GM12878 (cell line): ENCODE measurements around the gene CD34. TPM values are rescaled to one million over a fixed set of nuclear protein-coding genes. Genes with fewer than 3 reads are reported as not detected.

Source experiments
- ATF2 ChIP-seq: IDR thresholded peaks from 2 replicates; pipeline ENCODE4 v1.6.1; 2012; ENCODE audit warnings: low read length, inconsistent platforms
- CBFB ChIP-seq: IDR thresholded peaks from 2 replicates; pipeline ENCODE4 v1.6.1; 2016; ENCODE audit warnings: antibody characterized with exemption, low read depth
- IRF4 ChIP-seq: IDR thresholded peaks from 2 replicates; pipeline ENCODE4 v1.6.1; 2011; ENCODE audit warnings: low read depth, low read length
- KAT2A ChIP-seq: conservative IDR thresholded peaks from 2 replicates; pipeline ENCODE4 v1.6.1; 2011; ENCODE audit warnings: low read depth, low read length; ENCODE audit not compliant: control insufficient read depth
- MLLT1 ChIP-seq: fragments of 450-650 bp; IDR thresholded peaks from 2 replicates; pipeline ENCODE4 v1.6.1; 2016; ENCODE audit warnings: mild to moderate bottlenecking
- MYB ChIP-seq: fragments of 150-350 bp; IDR thresholded peaks from 2 replicates; pipeline ENCODE4 v1.6.1; 2014; ENCODE audit warnings: mild to moderate bottlenecking, low read depth, low read length, borderline replicate concordance
- MYC ChIP-seq: IDR thresholded peaks from 2 replicates; pipeline ENCODE4 v1.6.1; 2011; ENCODE audit warnings: mild to moderate bottlenecking, low read length, moderate library complexity, inconsistent platforms; ENCODE audit not compliant: insufficient read depth, insufficient replicate concordance, insufficient read length, severe bottlenecking
- NFYB ChIP-seq: IDR thresholded peaks from 2 replicates; pipeline ENCODE4 v1.6.1; 2011; ENCODE audit warnings: low read depth, mild to moderate bottlenecking, low read length, improper control_type of control experiment, moderate library complexity; ENCODE audit not compliant: insufficient read depth
- POLR2A ChIP-seq: IDR thresholded peaks from 2 replicates; pipeline ENCODE4 v1.6.1; 2011; ENCODE audit warnings: low read depth, mild to moderate bottlenecking, low read length
- PRDM15 ChIP-seq: fragments of 450-650 bp; formaldehyde crosslinking; IDR thresholded peaks from 2 replicates; pipeline ENCODE4 v1.4.0; 2020; ENCODE audit warnings: mild to moderate bottlenecking, moderate library complexity
- REST ChIP-seq: IDR thresholded peaks from 2 replicates; pipeline ENCODE4 v1.6.1; 2012; ENCODE audit warnings: mild to moderate bottlenecking, low read depth, low read length
- SIN3A ChIP-seq: IDR thresholded peaks from 2 replicates; pipeline ENCODE4 v1.6.1; 2012; ENCODE audit warnings: low read depth, low read length, improper control_type of control experiment
- USF1 ChIP-seq: IDR thresholded peaks from 2 replicates; pipeline ENCODE4 v1.6.1; 2011; ENCODE audit warnings: borderline replicate concordance, low read depth, mild to moderate bottlenecking, moderate library complexity, mixed read lengths, low read length; ENCODE audit not compliant: insufficient read depth; ENCODE audit errors: extremely low read length
- WRNIP1 ChIP-seq: IDR thresholded peaks from 2 replicates; pipeline ENCODE4 v1.6.1; 2011; ENCODE audit warnings: low read depth, low read length, improper control_type of control experiment, borderline replicate concordance
- YBX1 ChIP-seq: fragments of 450-650 bp; IDR thresholded peaks from 2 replicates; pipeline ENCODE4 v1.6.1; 2016; ENCODE audit warnings: antibody characterized with exemption
- ZNF207 ChIP-seq: fragments of 450-650 bp; IDR thresholded peaks from 2 replicates; pipeline ENCODE4 v1.6.1; 2014; ENCODE audit warnings: antibody characterized with exemption, mild to moderate bottlenecking, borderline replicate concordance
- polyA plus RNA-seq, 11 experiments: library from polyadenylated mRNA; depleted of rRNA in 4 of 11; unstranded in 6 of 11; stranded (reverse) in 5 of 11; fragments of >200 nt; fragmentation: Nextera tagmentation in 4 of 11; fragmentation: Illumina TruSeq in 1 of 11; extraction: Ambion mirVana in 4 of 11; extraction: Trizol in 1 of 11; gene quantifications; 1 replicate in 1 of 11; 2 replicates in 10 of 11; pipeline versions ENCODE4 v1.2.1 to v1.2.3, GENCODE V29; 2011 to 2016; ENCODE audit warnings: inconsistent platforms in 2 of 11, missing spikeins in 2 of 11, low read depth in 1 of 11
- total RNA-seq, 4 experiments: library from RNA; depleted of rRNA in 3 of 4; stranded (reverse); fragments of >200 nt in 3 of 4; fragmentation: Illumina TruSeq in 1 of 4; extraction: Trizol in 1 of 4; gene quantifications; 2 replicates each; pipeline versions ENCODE4 v1.2.1 to v1.2.3, GENCODE V29; 2013 to 2021

CD34 gene
- total and polyA plus RNA-seq, 10 of the 15 experiments (the other 5 are each of a cell fraction or from before 2014, with no cell fraction given): under 0.01 to 0.08 (median 0.02) TPM; not detected in 6

- TF ChIP-seq PRDM15 (no peak), ATF2 (no peak), REST (no peak), NFYB (no peak), IRF4 (peak; percentile 42; the same call in 1 of the 2 replicates), YBX1 (no peak), MYB (no peak), CBFB (no peak), POLR2A (peak; percentile 51), MLLT1 (peak; percentile 29; the same call in 1 of the 2 replicates), USF1 (no peak), KAT2A (no peak), ZNF207 (no peak), MYC (no peak), WRNIP1 (no peak), SIN3A (no peak)
These were observed 46.9 kb downstream of the CD34 start (continued) for GRCh38 chr1:207863893-207864535.
